ENCODE measurements around the gene TMEM132E. TPM values are rescaled to one million over a fixed set of nuclear protein-coding genes. Genes with fewer than 3 reads are reported as not detected.

The TMEM132E gene
- total and polyA plus RNA-seq, 10 donors: 0.09 to 0.79 (median 0.27) TPM

GRCh38 chr17:34641368-34641767 lies 62.0 kb downstream of the TMEM132E start:
- H3K4me1 ChIP-seq: peaks cover 4 to 19% (median 16%) of the 10 kb centered on the region in 6 donors
- no peaks in the 10 kb centered on the region for H3K36me3 ChIP-seq
- H3K9me3 ChIP-seq: no peaks in the 10 kb centered on the region
- no peak overlapping the region for H3K27ac ChIP-seq
- intact Hi-C loops (cut with DNase I; ENCODE audit: low total_unique reads): no loop called here
- TF ChIP-seq POLR2A (IDR thresholded peaks at IDR 0.05) (no peak), POLR2AphosphoS5 (IDR thresholded peaks at IDR 0.05) (no peak), CTCF (IDR thresholded peaks at IDR 0.05 in 8 of 11, conservative IDR thresholded peaks at IDR 0.05 in 3 of 11) (no peak)
- peaks cover 0 to 97% (median 22%) of the 10 kb centered on the region in 7 donors for H3K27me3 ChIP-seq (replicated peaks in 1 of 7)
- DNase-seq: no peak
- H3K4me3 ChIP-seq: no peak overlapping the region
- WGBS, 5 donors: 63 to 81% (median 69%) methylated on average over 7 of the region's 7 CpGs

GRCh38 chr17:34644941-34645550 lies 65.7 kb downstream of the TMEM132E start:
- H3K27ac ChIP-seq: no peak overlapping the region
- no peaks in the 10 kb centered on the region for H3K4me1 ChIP-seq
- 62 to 87% (median 83%) methylated on average over 3 of the region's 3 CpGs for WGBS, 5 donors
- no peak for TF ChIP-seq CTCF (IDR thresholded peaks at IDR 0.05 in 8 of 11, conservative IDR thresholded peaks at IDR 0.05 in 3 of 11)
- no peak for TF ChIP-seq POLR2AphosphoS5 (IDR thresholded peaks at IDR 0.05)
- no peak for TF ChIP-seq POLR2A (IDR thresholded peaks at IDR 0.05)
- peak; percentile 34 for DNase-seq
- peaks cover 0 to 65% (median 3%) of the 10 kb centered on the region in 7 donors for H3K27me3 ChIP-seq (replicated peaks in 1 of 7)
- H3K36me3 ChIP-seq: no peaks in the 10 kb centered on the region
- no peaks in the 10 kb centered on the region for H3K9me3 ChIP-seq
- intact Hi-C loops (cut with DNase I; ENCODE audit: low total_unique reads): no loop called here
- H3K4me3 ChIP-seq: no peak overlapping the region

GRCh38 chr17:34645594-34645993 lies 66.2 kb downstream of the TMEM132E start:
- Histone ChIP-seq H3K9me3 (no peaks in the 10 kb centered on the region), H3K27ac (no peak overlapping the region), H3K4me3 (no peak overlapping the region), H3K27me3 (replicated peaks in 1 of 7) (peaks cover 0 to 59% (median 3%) of the 10 kb centered on the region in 7 donors), H3K36me3 (no peaks in the 10 kb centered on the region), H3K4me1 (no peaks in the 10 kb centered on the region)
- TF ChIP-seq CTCF (IDR thresholded peaks at IDR 0.05 in 8 of 11, conservative IDR thresholded peaks at IDR 0.05 in 3 of 11) (no peak), POLR2AphosphoS5 (IDR thresholded peaks at IDR 0.05) (no peak), POLR2A (IDR thresholded peaks at IDR 0.05) (no peak)
- intact Hi-C loops (cut with DNase I; ENCODE audit: low total_unique reads): no loop called here
- DNase-seq: peak; percentile 30
- 9 to 38% (median 25%) methylated on average over 3 of the region's 3 CpGs for WGBS, 5 donors

- intact Hi-C loops (cut with DNase I; ENCODE audit: low total_unique reads): no loop called here
- Histone ChIP-seq H3K27me3 (replicated peaks in 1 of 7) (peaks cover 0 to 58% (median 3%) of the 10 kb centered on the region in 7 donors), H3K4me1 (no peaks in the 10 kb centered on the region), H3K9me3 (no peaks in the 10 kb centered on the region), H3K36me3 (no peaks in the 10 kb centered on the region), H3K4me3 (no peak overlapping the region), H3K27ac (no peak overlapping the region)
- 80 to 96% (median 92%) methylated on average over 3 of the region's 3 CpGs for WGBS, 5 donors
- TF ChIP-seq CTCF (IDR thresholded peaks at IDR 0.05 in 8 of 11, conservative IDR thresholded peaks at IDR 0.05 in 3 of 11): no peak
- TF ChIP-seq POLR2A (IDR thresholded peaks at IDR 0.05): no peak
- TF ChIP-seq POLR2AphosphoS5 (IDR thresholded peaks at IDR 0.05): no peak
- no peak for DNase-seq
These were observed 68.1 kb downstream of the TMEM132E start for GRCh38 chr17:34647511-34647910.
